Breast epithelium (tissue), 3 donors: Measurements from ENCODE around the gene ALKBH4.

Experiments
- POLR2AphosphoS5 ChIP-seq, 3 donors: sonication (generic); formaldehyde crosslinking; IDR thresholded peaks; one replicate each; pipeline ENCODE4 v1.6.1; 2017; ENCODE audit warnings: antibody characterized with exemption in 3 of 3
- TF ChIP-seq, protein P1 (sequence below), 3 donors: fragments of 450-650 bp; IDR thresholded peaks; one replicate each; pipeline ENCODE4 v1.5.1; 2016 to 2017; ENCODE audit warnings: antibody characterized with exemption in 3 of 3, mild to moderate bottlenecking in 3 of 3, moderate library complexity in 3 of 3

DNA sequence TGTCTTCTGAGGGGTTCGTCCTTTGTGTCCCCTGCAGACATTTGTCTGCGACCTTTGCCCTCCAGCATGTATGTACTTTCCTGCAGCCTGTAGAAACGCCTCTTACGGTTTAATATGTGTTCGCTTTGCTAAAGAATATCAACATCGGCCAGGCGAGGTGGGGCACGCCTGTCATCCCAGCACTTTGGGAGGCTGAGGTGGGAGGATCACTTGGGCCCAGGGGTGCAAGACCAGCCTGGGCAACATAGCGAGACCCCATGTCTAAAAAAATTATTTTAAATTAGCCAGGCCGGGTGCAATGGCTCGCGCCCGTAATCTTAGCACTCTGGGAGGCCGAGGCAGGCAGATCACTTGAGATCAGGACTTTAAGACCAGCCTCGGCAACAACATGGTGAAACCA is 15.5 kb downstream of the ALKBH4 start:
- TF ChIP-seq, protein P1, sequence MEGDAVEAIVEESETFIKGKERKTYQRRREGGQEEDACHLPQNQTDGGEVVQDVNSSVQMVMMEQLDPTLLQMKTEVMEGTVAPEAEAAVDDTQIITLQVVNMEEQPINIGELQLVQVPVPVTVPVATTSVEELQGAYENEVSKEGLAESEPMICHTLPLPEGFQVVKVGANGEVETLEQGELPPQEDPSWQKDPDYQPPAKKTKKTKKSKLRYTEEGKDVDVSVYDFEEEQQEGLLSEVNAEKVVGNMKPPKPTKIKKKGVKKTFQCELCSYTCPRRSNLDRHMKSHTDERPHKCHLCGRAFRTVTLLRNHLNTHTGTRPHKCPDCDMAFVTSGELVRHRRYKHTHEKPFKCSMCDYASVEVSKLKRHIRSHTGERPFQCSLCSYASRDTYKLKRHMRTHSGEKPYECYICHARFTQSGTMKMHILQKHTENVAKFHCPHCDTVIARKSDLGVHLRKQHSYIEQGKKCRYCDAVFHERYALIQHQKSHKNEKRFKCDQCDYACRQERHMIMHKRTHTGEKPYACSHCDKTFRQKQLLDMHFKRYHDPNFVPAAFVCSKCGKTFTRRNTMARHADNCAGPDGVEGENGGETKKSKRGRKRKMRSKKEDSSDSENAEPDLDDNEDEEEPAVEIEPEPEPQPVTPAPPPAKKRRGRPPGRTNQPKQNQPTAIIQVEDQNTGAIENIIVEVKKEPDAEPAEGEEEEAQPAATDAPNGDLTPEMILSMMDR (IDR thresholded peaks at IDR 0.05) = no peak
- TF ChIP-seq POLR2AphosphoS5 (IDR thresholded peaks at IDR 0.05) = no peak
